RWPE2 (cell line): Measurements from ENCODE around the gene SLC12A8.

ENCODE experiments used
- ATAC-seq: fragments of 200-7000 bp; cut with Tn5 transposase; 3 replicates; pipeline ENCODE4 v1.9.1; 2021; ENCODE audit warnings: low read depth
- DNase-seq: peaks from one replicate; pipeline ENCODE4 v3.0.0-alpha.2; 2020; ENCODE audit warnings: low spot score
- H3K27ac ChIP-seq: fragments of 450-650 bp; 2 replicates; pipeline ENCODE4 v1.5.1; 2017; ENCODE audit warnings: mild to moderate bottlenecking; ENCODE audit not compliant: poor library complexity, severe bottlenecking
- H3K27me3 ChIP-seq: fragments of 250-450 bp; sonication (Bioruptor Pico); 2 replicates; pipeline ENCODE4 v1.5.1; 2021; ENCODE audit warnings: mild to moderate bottlenecking, moderate library complexity; ENCODE audit not compliant: insufficient read depth, poor library complexity, severe bottlenecking
- H3K36me3 ChIP-seq: fragments of 250-450 bp; sonication (Bioruptor Pico); 2 replicates; pipeline ENCODE4 v1.5.1; 2020; ENCODE audit warnings: low read depth, mild to moderate bottlenecking, moderate library complexity
- H3K4me1 ChIP-seq: fragments of 250-450 bp; sonication (Bioruptor Pico); 2 replicates; pipeline ENCODE4 v1.5.1; 2021; ENCODE audit warnings: mild to moderate bottlenecking, moderate library complexity; ENCODE audit not compliant: insufficient read depth, poor library complexity, severe bottlenecking
- H3K4me3 ChIP-seq: fragments of 250-450 bp; sonication (Bioruptor Pico); 2 replicates; pipeline ENCODE4 v1.5.1; 2021; ENCODE audit warnings: mild to moderate bottlenecking, moderate library complexity; ENCODE audit not compliant: severe bottlenecking
- H3K9me3 ChIP-seq: fragments of 250-450 bp; sonication (Bioruptor Pico); 2 replicates; pipeline ENCODE4 v1.5.1; 2021; ENCODE audit warnings: mild to moderate bottlenecking, moderate library complexity; ENCODE audit not compliant: severe bottlenecking
- CTCF ChIP-seq: fragments of 450-650 bp; IDR thresholded peaks from one replicate; pipeline ENCODE4 v1.5.1; 2017; ENCODE audit warnings: mild to moderate bottlenecking, moderate library complexity; ENCODE audit not compliant: poor library complexity, severe bottlenecking

SLC12A8 gene

GRCh38 chr3:125080077-125080476, 132.5 kb downstream of the SLC12A8 start:
- H3K9me3 ChIP-seq = no peaks in the 10 kb centered on the region
- H3K27me3 ChIP-seq = no peaks in the 10 kb centered on the region
- no peak overlapping the region for H3K27ac ChIP-seq
- H3K4me3 ChIP-seq = no peak overlapping the region
- no peaks in the 10 kb centered on the region for H3K36me3 ChIP-seq
- H3K4me1 ChIP-seq = peaks cover 16% of the 10 kb centered on the region
- no peak for ATAC-seq
- TF ChIP-seq CTCF = no peak
- DNase-seq = no peak

- no peak for TF ChIP-seq CTCF
- Histone ChIP-seq H3K4me3 (no peak overlapping the region), H3K27ac (peak overlapping the region; percentile 9), H3K9me3 (no peaks in the 10 kb centered on the region), H3K4me1 (peaks cover 16% of the 10 kb centered on the region), H3K27me3 (no peaks in the 10 kb centered on the region), H3K36me3 (no peaks in the 10 kb centered on the region)
- DNase-seq (no peak), ATAC-seq (peak; percentile 66)
Measured at GRCh38 chr3:125079675-125080045, 132.9 kb downstream of the SLC12A8 start.

- Histone ChIP-seq H3K4me3 (no peak overlapping the region), H3K27me3 (no peaks in the 10 kb centered on the region), H3K27ac (peak overlapping the region; percentile 9), H3K9me3 (no peaks in the 10 kb centered on the region), H3K36me3 (no peaks in the 10 kb centered on the region), H3K4me1 (peaks cover 16% of the 10 kb centered on the region)
- no peak for TF ChIP-seq CTCF
- ATAC-seq = peak; percentile 31; the same call in 2 of the 3 replicates
- no peak for DNase-seq
Measured at GRCh38 chr3:125078951-125079674, 133.4 kb downstream of the SLC12A8 start.

- H3K27ac ChIP-seq = no peak overlapping the region
- peaks cover 16% of the 10 kb centered on the region for H3K4me1 ChIP-seq
- no peak overlapping the region for H3K4me3 ChIP-seq
- no peaks in the 10 kb centered on the region for H3K9me3 ChIP-seq
- no peak for ATAC-seq
- no peaks in the 10 kb centered on the region for H3K27me3 ChIP-seq
- no peaks in the 10 kb centered on the region for H3K36me3 ChIP-seq
- no peak for TF ChIP-seq CTCF
- DNase-seq = no peak
Measured at GRCh38 chr3:125077864-125078263, 134.7 kb downstream of the SLC12A8 start.

- DNase-seq (no peak), ATAC-seq (no peak)
- Histone ChIP-seq H3K4me3 (no peak overlapping the region), H3K9me3 (no peaks in the 10 kb centered on the region), H3K27ac (no peak overlapping the region), H3K36me3 (no peaks in the 10 kb centered on the region), H3K4me1 (peaks cover 12% of the 10 kb centered on the region), H3K27me3 (no peaks in the 10 kb centered on the region)
- no peak for TF ChIP-seq CTCF
Measured at GRCh38 chr3:125076464-125076863, 136.1 kb downstream of the SLC12A8 start.
